ENCODE measurements around the gene ATP4B. TPM values are rescaled to one million over a fixed set of nuclear protein-coding genes. Genes with fewer than 3 reads are reported as not detected.
"Not testable (repeated sequence)": the region's sequence is repeated elsewhere in the genome, so short reads cannot be mapped to it uniquely, and the experiment has no call there.

The ATP4B gene
- polyA plus RNA-seq, 1 experiment = not detected

DNA sequence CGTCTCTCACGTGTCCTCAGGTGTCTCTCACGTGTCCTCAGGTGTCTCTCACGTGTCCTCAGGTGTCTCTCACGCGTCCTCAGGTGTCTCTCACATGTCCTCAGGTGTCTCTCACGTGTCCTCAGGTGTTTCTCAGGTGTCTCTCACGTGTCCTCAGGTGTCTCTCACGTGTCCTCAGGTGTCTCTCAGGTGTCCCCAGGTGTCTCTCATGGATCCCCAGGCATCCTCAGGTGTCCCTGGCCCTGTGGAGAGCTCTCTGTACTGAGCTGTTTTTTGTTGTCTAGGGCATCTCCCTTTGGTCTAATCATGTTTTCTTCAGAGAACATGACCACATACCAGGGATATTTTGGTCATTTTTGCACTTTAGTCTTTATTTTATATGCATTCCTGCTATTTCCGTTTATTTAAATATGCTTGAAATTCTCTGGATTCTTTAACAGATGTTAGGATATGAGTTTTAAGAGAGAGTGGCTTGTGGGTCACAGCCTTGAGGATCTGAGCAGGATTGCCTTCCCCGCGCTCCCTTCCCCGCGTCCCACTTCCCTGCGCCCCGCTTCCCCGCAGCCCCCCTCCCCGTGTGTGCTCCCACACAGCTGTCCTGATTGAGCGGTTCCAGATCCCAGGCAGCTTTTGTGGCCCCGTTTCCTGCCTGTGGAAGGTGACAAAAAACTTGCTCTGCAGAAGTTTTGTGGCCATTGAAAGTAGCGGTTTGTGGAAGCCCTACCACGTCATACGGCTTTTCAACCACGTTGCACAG lies 31.9 kb downstream of the ATP4B start:
- Histone ChIP-seq H3K27me3 (ENCODE audit: control insufficient read depth, insufficient read depth, low read length) (no peaks in the 10 kb centered on the region), H3K4me3 (ENCODE audit: low read depth, low read length) (peak overlapping the region; percentile 5; the same call in 1 of the 2 replicates), H3K36me3 (ENCODE audit: control insufficient read depth, insufficient read depth, low read length) (peaks cover 9% of the 10 kb centered on the region)
- peak; percentile 71 for DNase-seq (ENCODE audit: low read depth)
- ChIA-PET POLR2A (no interaction called here), CTCF (interaction anchor here (0.7 to 1.4 kb wide), 4 partner anchors 8 to 321 kb away, joined by 3 to 6 read pairs (median 4); no protein-coding TSS in a partner anchor)
- TF ChIP-seq, protein P1, sequence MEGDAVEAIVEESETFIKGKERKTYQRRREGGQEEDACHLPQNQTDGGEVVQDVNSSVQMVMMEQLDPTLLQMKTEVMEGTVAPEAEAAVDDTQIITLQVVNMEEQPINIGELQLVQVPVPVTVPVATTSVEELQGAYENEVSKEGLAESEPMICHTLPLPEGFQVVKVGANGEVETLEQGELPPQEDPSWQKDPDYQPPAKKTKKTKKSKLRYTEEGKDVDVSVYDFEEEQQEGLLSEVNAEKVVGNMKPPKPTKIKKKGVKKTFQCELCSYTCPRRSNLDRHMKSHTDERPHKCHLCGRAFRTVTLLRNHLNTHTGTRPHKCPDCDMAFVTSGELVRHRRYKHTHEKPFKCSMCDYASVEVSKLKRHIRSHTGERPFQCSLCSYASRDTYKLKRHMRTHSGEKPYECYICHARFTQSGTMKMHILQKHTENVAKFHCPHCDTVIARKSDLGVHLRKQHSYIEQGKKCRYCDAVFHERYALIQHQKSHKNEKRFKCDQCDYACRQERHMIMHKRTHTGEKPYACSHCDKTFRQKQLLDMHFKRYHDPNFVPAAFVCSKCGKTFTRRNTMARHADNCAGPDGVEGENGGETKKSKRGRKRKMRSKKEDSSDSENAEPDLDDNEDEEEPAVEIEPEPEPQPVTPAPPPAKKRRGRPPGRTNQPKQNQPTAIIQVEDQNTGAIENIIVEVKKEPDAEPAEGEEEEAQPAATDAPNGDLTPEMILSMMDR (IDR thresholded peaks at IDR 0.05; ENCODE audit: insufficient read depth, low read depth, low read length) = no peak

DNA sequence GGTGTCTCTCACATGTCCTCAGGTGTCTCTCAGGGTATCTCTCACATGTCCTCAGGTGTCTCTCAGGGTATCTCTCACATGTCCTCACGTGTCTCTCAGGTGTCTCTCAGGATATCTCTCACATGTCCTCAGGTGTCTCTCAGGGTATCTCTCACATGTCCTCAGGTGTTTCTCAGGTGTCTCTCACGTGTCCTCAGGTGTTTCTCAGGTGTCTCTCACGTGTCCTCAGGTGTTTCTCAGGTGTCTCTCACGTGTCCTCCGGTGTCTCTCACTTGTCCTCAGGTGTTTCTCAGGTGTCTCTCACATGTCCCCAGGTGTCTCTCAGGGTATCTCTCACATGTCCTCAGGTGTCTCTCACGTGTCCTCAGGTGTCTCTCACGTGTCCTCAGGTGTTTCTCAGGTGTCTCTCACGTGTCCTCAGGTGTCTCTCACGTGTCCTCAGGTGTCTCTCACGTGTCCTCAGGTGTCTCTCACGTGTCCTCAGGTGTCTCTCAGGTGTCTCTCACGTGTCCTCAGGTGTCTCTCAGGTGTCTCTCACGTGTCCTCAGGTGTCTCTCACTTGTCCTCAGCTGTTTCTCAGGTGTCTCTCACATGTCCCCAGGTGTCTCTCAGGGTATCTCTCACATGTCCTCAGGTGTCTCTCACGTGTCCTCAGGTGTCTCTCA lies 33.2 kb downstream of the ATP4B start:
- DNase-seq (ENCODE audit: low read depth); CTCF ChIA-PET; H3K27me3 ChIP-seq (ENCODE audit: control insufficient read depth, insufficient read depth, low read length); H3K36me3 ChIP-seq (ENCODE audit: control insufficient read depth, insufficient read depth, low read length); POLR2A ChIA-PET; H3K4me3 ChIP-seq (ENCODE audit: low read depth, low read length): not testable (repeated sequence)

DNA sequence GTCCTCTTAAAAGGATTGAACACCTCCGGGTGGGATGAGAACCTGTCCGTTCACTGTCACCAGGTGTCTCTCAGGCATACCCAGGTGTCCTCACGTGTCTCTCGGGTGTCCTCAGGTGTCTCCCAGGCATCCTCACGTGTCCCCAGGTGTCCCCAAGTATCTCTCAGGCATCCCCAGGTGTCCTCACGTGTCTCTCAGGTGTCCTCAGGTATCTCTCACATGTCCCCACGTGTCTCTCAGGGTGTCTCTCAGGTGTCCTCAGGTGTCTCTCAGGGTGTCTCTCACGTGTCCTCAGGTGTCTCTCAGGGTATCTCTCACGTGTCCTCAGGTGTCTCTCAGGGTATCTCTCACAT lies 33.8 kb downstream of the ATP4B start:
- peaks cover 9% of the 10 kb centered on the region for H3K36me3 ChIP-seq (ENCODE audit: control insufficient read depth, insufficient read depth, low read length)
- TF ChIP-seq, protein P1 (IDR thresholded peaks at IDR 0.05; ENCODE audit: insufficient read depth, low read depth, low read length) = no peak
- CTCF ChIA-PET = no interaction called here
- H3K4me3 ChIP-seq (ENCODE audit: low read depth, low read length) = no peak overlapping the region
- no peaks in the 10 kb centered on the region for H3K27me3 ChIP-seq (ENCODE audit: control insufficient read depth, insufficient read depth, low read length)
- POLR2A ChIA-PET = no interaction called here
- no peak for DNase-seq (ENCODE audit: low read depth)

- TF ChIP-seq, protein P1 (IDR thresholded peaks at IDR 0.05; ENCODE audit: insufficient read depth, low read depth, low read length) = no peak
- H3K4me3 ChIP-seq (ENCODE audit: low read depth, low read length) = no peak overlapping the region
- CTCF ChIA-PET = no interaction called here
- no peak for DNase-seq (ENCODE audit: low read depth)
- POLR2A ChIA-PET = no interaction called here
- H3K36me3 ChIP-seq (ENCODE audit: control insufficient read depth, insufficient read depth, low read length) = peaks cover 6% of the 10 kb centered on the region
- no peaks in the 10 kb centered on the region for H3K27me3 ChIP-seq (ENCODE audit: control insufficient read depth, insufficient read depth, low read length)
Observed at GRCh38 chr13:113623491-113624234, 34.3 kb downstream of the ATP4B start.

GRCh38 chr13:113622791-113623490 lies 35.1 kb downstream of the ATP4B start:
- no peak for DNase-seq (ENCODE audit: low read depth)
- POLR2A ChIA-PET = no interaction called here

GRCh38 chr13:113621986-113622550 lies 35.9 kb downstream of the ATP4B start:
- DNase-seq (ENCODE audit: low read depth); POLR2A ChIA-PET; H3K27me3 ChIP-seq (ENCODE audit: control insufficient read depth, insufficient read depth, low read length); H3K36me3 ChIP-seq (ENCODE audit: control insufficient read depth, insufficient read depth, low read length); H3K4me3 ChIP-seq (ENCODE audit: low read depth, low read length): not testable (repeated sequence)
- CTCF ChIA-PET = interaction anchor here (1.3 kb wide), 1 partner anchor 10 kb away, joined by 3 read pairs; no protein-coding TSS in a partner anchor

More at GRCh38 chr13:113622791-113623490, 35.1 kb downstream of the ATP4B start:
- CTCF ChIA-PET = no interaction called here
- H3K36me3 ChIP-seq (ENCODE audit: control insufficient read depth, insufficient read depth, low read length) = peaks cover 6% of the 10 kb centered on the region
- TF ChIP-seq, protein P1 (IDR thresholded peaks at IDR 0.05; ENCODE audit: insufficient read depth, low read depth, low read length) = no peak
- no peak overlapping the region for H3K4me3 ChIP-seq (ENCODE audit: low read depth, low read length)
- no peaks in the 10 kb centered on the region for H3K27me3 ChIP-seq (ENCODE audit: control insufficient read depth, insufficient read depth, low read length)
